Stimulated activated CD4-positive, alpha-beta T cell treated with anti-CD3 and anti-CD28 coated beads, TNF-alpha, amount 100 ng/mL, for 1 hour (primary cell): ENCODE results near the gene TIGD3.

ENCODE experiments used
- DNase-seq, 3 donors: peaks; one replicate each; pipeline ENCODE4 v3.0.0-alpha.2; 2020; ENCODE audit warnings: low read depth in 3 of 3, low spot score in 1 of 3

The TIGD3 gene

GRCh38 chr11:65404638-65405339 is 50.2 kb downstream of the TIGD3 start:
- no peak for DNase-seq
